ENCODE measurements around the gene PDZD7. TPM values are rescaled to one million over a fixed set of nuclear protein-coding genes. Genes with fewer than 3 reads are reported as not detected.
A peak's percentile ranks its signal among the peaks of the same experiment; 100 is the strongest.

PDZD7 gene
- total RNA-seq, 4 donors from 2014 or later, result under 0.01 to 1.3 (median 0.61) TPM; not detected in 1

DNA sequence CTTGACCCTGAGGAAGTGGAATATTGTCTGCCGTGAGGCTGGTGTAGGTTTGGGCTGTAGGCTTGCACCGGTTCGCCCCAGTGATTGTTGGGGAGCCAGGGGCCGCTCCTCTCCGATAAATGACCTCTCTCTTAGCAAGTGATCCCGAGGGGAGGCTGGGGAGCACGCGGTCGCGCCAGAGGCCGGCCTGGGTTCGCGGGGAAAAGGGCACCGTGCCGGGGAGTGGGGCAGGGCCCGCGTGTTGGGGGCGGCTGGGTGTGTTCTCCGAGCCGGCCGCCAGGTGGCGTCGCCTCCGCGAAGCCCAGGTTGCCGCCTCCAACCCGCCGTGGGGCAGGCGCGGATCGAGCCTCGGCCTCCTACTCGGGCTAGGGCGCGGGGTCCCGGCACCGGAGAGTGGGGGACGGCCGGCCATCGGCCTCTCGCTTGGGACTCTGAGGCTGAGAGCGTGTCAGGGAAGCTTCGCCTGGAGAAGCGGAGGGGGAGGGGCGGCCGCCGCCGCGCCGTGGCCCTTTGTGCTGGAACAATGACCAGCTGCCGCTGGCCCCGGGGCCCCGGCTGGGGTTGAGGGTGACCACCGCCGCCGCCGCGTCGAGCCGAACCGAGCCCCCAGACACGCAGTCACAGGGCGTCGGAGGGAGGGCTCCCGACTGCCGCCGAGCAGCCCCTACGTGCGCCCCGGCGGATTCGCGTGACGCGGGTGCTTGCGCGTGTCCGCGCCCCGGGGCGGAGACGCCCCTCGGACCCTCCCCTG is 31.8 kb downstream of the PDZD7 start:
- intact Hi-C loops (cut with DNase I; ENCODE audit: low total_unique reads), result no loop called here
- peak; percentile 93 to 99 for TF ChIP-seq POLR2A (IDR thresholded peaks at IDR 0.05)
- TF ChIP-seq, protein P1, sequence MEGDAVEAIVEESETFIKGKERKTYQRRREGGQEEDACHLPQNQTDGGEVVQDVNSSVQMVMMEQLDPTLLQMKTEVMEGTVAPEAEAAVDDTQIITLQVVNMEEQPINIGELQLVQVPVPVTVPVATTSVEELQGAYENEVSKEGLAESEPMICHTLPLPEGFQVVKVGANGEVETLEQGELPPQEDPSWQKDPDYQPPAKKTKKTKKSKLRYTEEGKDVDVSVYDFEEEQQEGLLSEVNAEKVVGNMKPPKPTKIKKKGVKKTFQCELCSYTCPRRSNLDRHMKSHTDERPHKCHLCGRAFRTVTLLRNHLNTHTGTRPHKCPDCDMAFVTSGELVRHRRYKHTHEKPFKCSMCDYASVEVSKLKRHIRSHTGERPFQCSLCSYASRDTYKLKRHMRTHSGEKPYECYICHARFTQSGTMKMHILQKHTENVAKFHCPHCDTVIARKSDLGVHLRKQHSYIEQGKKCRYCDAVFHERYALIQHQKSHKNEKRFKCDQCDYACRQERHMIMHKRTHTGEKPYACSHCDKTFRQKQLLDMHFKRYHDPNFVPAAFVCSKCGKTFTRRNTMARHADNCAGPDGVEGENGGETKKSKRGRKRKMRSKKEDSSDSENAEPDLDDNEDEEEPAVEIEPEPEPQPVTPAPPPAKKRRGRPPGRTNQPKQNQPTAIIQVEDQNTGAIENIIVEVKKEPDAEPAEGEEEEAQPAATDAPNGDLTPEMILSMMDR (IDR thresholded peaks at IDR 0.05), result peak; percentile 88 to 97 (median 94)
- Histone ChIP-seq H3K9me3 (no peaks in the 10 kb centered on the region), H3K4me1 (peaks cover 0 to 11% of the 10 kb centered on the region in 2 donors), H3K27ac (peak overlapping the region; percentile 100), H3K36me3 (no peaks in the 10 kb centered on the region), H3K27me3 (no peaks in the 10 kb centered on the region), H3K4me3 (peak overlapping the region; percentile 88 to 93)
- peak; percentile 77 to 87 for DNase-seq

DNA sequence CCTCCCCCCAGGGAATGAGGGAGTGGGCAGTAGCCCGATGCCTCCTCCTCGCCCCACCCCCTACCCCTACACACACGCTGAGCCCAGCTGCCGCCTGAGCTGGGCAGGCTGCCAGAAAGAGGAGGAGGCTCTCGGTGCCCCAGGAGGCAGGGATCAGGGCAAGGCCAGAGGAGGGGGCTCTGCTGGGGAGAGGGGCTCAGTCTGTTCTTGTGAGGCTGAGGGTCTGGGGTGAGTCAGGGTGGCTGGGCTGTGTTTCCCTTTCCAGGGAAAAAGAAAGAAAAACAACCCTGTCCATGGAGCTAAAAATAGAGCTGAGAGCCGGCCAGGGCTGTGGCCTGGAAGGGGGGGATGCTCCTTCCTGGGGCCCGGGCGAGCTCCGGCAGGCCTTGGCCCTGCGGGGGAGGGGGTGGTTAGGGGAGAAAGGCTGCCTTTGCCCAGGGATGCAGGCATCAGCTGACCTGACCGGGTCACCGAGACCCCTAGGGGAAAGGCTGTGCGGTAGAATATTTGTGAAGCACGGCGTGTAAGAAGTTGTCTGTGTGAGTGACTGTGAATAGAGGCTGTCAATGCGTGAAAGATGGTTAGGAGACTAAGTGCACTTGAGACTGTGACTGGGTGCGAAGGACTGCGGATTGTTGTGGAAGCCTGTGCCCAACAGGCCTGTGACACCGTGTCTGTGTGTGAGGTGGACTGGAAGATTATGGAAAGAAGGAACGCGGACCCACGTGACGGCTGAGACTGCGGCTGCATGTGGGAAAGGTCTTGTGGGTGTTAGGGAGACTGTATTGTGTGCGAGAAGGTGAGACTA is 32.5 kb downstream of the PDZD7 start:
- DNase-seq, result peak; percentile 85 to 88
- peak overlapping the region; percentile 100 for H3K27ac ChIP-seq
- H3K9me3 ChIP-seq, result no peaks in the 10 kb centered on the region
- peaks cover 0 to 11% of the 10 kb centered on the region in 2 donors for H3K4me1 ChIP-seq
- intact Hi-C loops (cut with DNase I; ENCODE audit: low total_unique reads), result no loop called here
- TF ChIP-seq POLR2A (IDR thresholded peaks at IDR 0.05), result peak in 1 of 2 donors; percentile 11
- TF ChIP-seq, protein P1 (IDR thresholded peaks at IDR 0.05), result no peak
- no peaks in the 10 kb centered on the region for H3K36me3 ChIP-seq
- peak overlapping the region; percentile 88 to 93 for H3K4me3 ChIP-seq
- no peaks in the 10 kb centered on the region for H3K27me3 ChIP-seq

DNA sequence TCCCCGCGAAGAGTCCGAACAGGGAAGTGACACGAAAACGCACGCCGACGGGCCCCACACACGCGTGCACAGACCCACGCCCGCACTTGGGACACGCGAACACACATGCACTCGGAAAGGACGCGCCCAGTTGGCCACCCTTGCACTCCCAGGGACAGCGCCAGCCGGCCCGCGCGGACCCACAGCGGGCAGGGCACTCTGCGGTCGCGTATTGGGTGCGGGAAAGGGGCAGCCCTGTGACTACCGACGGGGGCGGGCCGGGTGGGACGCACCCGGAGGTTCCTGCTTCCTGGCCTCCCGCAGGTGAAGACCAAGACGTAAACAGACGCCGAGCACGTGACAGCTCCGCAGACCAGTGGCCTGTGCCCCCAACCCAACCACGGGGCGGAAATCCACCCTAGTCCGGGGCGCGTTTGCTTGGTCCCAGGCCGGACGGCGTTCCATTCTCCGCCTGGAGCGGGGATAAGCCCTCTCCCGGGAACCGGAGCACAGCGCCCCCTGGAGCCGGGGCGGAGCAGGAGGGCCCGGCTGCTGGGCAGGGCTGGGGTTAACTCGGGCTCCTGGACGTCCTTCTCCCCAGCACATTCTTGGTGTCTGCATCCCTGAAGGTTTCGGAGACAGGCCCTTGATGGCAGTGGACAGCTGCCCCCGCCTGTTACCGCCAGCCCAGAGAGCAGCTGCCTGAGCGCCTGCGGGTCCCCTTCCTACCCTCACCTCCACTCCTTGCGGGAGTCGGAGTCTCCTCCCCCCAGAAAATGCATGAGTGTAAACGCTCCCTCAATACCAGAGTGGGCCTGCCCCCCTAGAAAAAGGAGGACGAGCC is 33.4 kb downstream of the PDZD7 start:
- H3K4me1 ChIP-seq, result peaks cover 0 to 8% of the 10 kb centered on the region in 2 donors
- no peaks in the 10 kb centered on the region for H3K36me3 ChIP-seq
- H3K4me3 ChIP-seq, result peak overlapping the region; percentile 88 to 93
- intact Hi-C loops (cut with DNase I; ENCODE audit: low total_unique reads), result no loop called here
- no peaks in the 10 kb centered on the region for H3K9me3 ChIP-seq
- TF ChIP-seq, protein P1 (IDR thresholded peaks at IDR 0.05), result peak; percentile 75 to 89 (median 82)
- TF ChIP-seq POLR2A (IDR thresholded peaks at IDR 0.05), result peak in 1 of 2 donors; percentile 35
- peak; percentile 69 to 70 for DNase-seq
- peak overlapping the region; percentile 100 for H3K27ac ChIP-seq
- no peaks in the 10 kb centered on the region for H3K27me3 ChIP-seq

DNA sequence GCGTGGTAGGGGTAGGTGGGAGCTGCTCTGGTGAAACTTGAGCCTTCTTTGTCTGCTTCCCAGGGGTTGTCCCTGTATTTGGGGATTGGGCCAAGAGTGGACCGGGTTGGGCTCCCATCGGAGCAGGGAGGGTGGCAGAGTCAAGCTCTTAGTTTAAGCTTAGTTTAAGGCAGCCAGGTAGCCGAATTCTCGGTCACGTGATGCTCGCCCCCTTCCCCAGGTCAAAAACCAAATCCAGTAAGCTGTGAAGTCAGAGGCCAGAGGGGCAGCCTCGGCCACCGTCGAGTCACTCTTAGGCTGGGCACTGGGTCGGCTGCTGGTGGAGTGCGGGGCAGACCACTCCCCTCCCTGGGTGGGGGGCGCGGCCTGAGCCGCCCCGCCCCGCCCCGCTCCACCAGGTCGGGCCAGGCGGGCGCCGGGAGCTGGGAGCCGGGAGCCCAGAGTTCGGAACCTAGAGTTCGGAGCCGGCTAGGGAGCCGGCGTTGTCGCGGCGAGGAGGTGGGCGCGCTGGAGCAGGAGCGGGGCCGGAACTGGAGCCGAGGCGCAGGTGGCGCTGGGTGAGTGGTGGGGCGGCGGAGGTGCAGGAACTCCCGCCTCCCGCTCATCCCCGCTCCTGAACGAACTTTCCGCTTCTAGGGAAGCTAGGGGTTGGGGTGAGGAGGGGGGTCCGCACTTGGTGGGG is 34.1 kb downstream of the PDZD7 start:
- Histone ChIP-seq H3K27me3 (no peaks in the 10 kb centered on the region), H3K4me1 (peaks cover 0 to 2% of the 10 kb centered on the region in 2 donors), H3K9me3 (no peaks in the 10 kb centered on the region), H3K27ac (peak overlapping the region; percentile 100), H3K4me3 (peak overlapping the region; percentile 88 to 93), H3K36me3 (no peaks in the 10 kb centered on the region)
- no peak for TF ChIP-seq POLR2A (IDR thresholded peaks at IDR 0.05)
- TF ChIP-seq, protein P1 (IDR thresholded peaks at IDR 0.05), result peak in 1 of 4 experiments; percentile 9
- no peak for DNase-seq
- intact Hi-C loops (cut with DNase I; ENCODE audit: low total_unique reads), result no loop called here
